PC-9 (cell line): ENCODE measurements around the gene PTPRD. TPM values are rescaled to one million over a fixed set of nuclear protein-coding genes. Genes with fewer than 3 reads are reported as not detected.

Experiments used
- BruUV-seq: library from RNA; stranded (reverse); fragments of 400-500 nt; replicated peaks from 2 replicates; lab custom pipeline; 2021; lab: Mats Ljungman, UMichigan
- CTCF ChIA-PET: fragments of 300-600 bp; sonication (Branson Sonifier 250); formaldehyde crosslinking; loops from one replicate; lab custom pipeline; 2022; ENCODE audit warnings: antibody characterized with exemption; lab: Charles Lee
- POLR2A ChIA-PET: fragments of 300-600 bp; sonication (Branson Sonifier 250); formaldehyde crosslinking; loops from one replicate; lab custom pipeline; 2022; ENCODE audit warnings: antibody characterized with exemption; ENCODE audit not compliant: unreplicated experiment; lab: Charles Lee
- DNase-seq, 2 experiments: peaks; one replicate each; pipeline versions ENCODE4 v3.0.0 to v3.0.0-alpha.2; 2015 to 2022; ENCODE audit warnings: mixed read lengths in 1 of 2
- H2AFZ ChIP-seq: fragments of 200-600 bp; sonication (generic); 2 replicates; pipeline ENCODE4 v1.8.1; 2017; ENCODE audit warnings: antibody characterized with exemption
- H3F3A ChIP-seq: fragments of 200-600 bp; sonication (generic); 2 replicates; pipeline ENCODE4 v1.8.1; 2017; ENCODE audit warnings: antibody characterized with exemption, mild to moderate bottlenecking, low read depth; ENCODE audit not compliant: insufficient read depth
- H3K27ac ChIP-seq: fragments of 200-600 bp; sonication (generic); 2 replicates; pipeline ENCODE4 v1.6.1; 2016; ENCODE audit warnings: mixed run types
- H3K27me3 ChIP-seq: fragments of 200-600 bp; sonication (generic); 2 replicates; pipeline ENCODE4 v1.6.1; 2016; ENCODE audit warnings: low read depth, mixed run types; ENCODE audit not compliant: insufficient read depth
- H3K36me3 ChIP-seq: fragments of 200-600 bp; sonication (generic); 2 replicates; pipeline ENCODE4 v1.6.1; 2016; ENCODE audit warnings: low read depth, mixed run types
- H3K4me1 ChIP-seq: fragments of 200-600 bp; sonication (generic); replicated peaks from 2 replicates; pipeline ENCODE4 v1.6.1; 2016; ENCODE audit warnings: mixed run types; ENCODE audit not compliant: insufficient read depth
- H3K4me2 ChIP-seq: fragments of 200-600 bp; sonication (generic); 2 replicates; pipeline ENCODE4 v1.6.1; 2017; ENCODE audit warnings: mixed run types
- H3K4me3 ChIP-seq: fragments of 200-600 bp; sonication (generic); 2 replicates; pipeline ENCODE4 v1.6.1; 2016; ENCODE audit warnings: mixed run types
- H3K79me2 ChIP-seq: fragments of 200-600 bp; sonication (generic); 2 replicates; pipeline ENCODE4 v1.6.1; 2017; ENCODE audit warnings: low read depth, mixed run types
- H3K9me2 ChIP-seq: fragments of 200-600 bp; sonication (generic); 2 replicates; pipeline ENCODE4 v1.8.1; 2017; ENCODE audit warnings: mild to moderate bottlenecking; ENCODE audit not compliant: insufficient read depth
- H3K9me3 ChIP-seq: fragments of 200-600 bp; sonication (generic); 2 replicates; pipeline ENCODE4 v1.8.1; 2016; ENCODE audit warnings: low read depth; ENCODE audit not compliant: insufficient read depth
- H4K20me1 ChIP-seq: fragments of 200-600 bp; sonication (generic); 2 replicates; pipeline ENCODE4 v1.8.1; 2017; ENCODE audit not compliant: insufficient read depth
- EZH2 ChIP-seq: fragments of 200-600 bp; sonication (generic); IDR thresholded peaks from 2 replicates; pipeline ENCODE4 v1.8.0; 2017; ENCODE audit warnings: antibody characterized with exemption, low read depth
- intact Hi-C: fragments of 100-400 bp; cut with micrococcal nuclease; formaldehyde crosslinking; loops from one replicate; pipeline ENCODE4 v1.10.0; 2022; ENCODE audit not compliant: unreplicated experiment
- total RNA-seq: library from RNA; stranded (reverse); gene quantifications from 2 replicates; pipeline ENCODE4 v1.2.3, GENCODE V29; 2021
- TF ChIP-seq, protein P1 (sequence below): fragments of 200-600 bp; sonication (generic); conservative IDR thresholded peaks from 2 replicates; pipeline ENCODE4 v1.6.1; 2017; ENCODE audit warnings: mixed run types, antibody characterized with exemption, mild to moderate bottlenecking, moderate library complexity

Gene PTPRD
- total RNA-seq, 1 experiment from 2014 or later = not detected

- intact Hi-C loops = no loop called here
- POLR2A ChIA-PET = no interaction called here
- Histone ChIP-seq H4K20me1 (no peaks in the 10 kb centered on the region), H3K4me1 (no peaks in the 10 kb centered on the region), H3K9me3 (no peaks in the 10 kb centered on the region), H3K27me3 (no peaks in the 10 kb centered on the region), H3K79me2 (no peaks in the 10 kb centered on the region), H3K4me2 (no peak overlapping the region), H3F3A (no peaks in the 10 kb centered on the region), H3K4me3 (no peak overlapping the region), H3K27ac (no peak overlapping the region), H3K9me2 (no peaks in the 10 kb centered on the region), H2AFZ (no peak overlapping the region), H3K36me3 (no peaks in the 10 kb centered on the region)
- TF ChIP-seq, protein P1, sequence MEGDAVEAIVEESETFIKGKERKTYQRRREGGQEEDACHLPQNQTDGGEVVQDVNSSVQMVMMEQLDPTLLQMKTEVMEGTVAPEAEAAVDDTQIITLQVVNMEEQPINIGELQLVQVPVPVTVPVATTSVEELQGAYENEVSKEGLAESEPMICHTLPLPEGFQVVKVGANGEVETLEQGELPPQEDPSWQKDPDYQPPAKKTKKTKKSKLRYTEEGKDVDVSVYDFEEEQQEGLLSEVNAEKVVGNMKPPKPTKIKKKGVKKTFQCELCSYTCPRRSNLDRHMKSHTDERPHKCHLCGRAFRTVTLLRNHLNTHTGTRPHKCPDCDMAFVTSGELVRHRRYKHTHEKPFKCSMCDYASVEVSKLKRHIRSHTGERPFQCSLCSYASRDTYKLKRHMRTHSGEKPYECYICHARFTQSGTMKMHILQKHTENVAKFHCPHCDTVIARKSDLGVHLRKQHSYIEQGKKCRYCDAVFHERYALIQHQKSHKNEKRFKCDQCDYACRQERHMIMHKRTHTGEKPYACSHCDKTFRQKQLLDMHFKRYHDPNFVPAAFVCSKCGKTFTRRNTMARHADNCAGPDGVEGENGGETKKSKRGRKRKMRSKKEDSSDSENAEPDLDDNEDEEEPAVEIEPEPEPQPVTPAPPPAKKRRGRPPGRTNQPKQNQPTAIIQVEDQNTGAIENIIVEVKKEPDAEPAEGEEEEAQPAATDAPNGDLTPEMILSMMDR = no peak
- no peak for TF ChIP-seq EZH2
- CTCF ChIA-PET = no interaction called here
- no peak for DNase-seq
- no TSS peak for BruUV-seq
These were observed 1932.1 kb downstream of the PTPRD start for GRCh38 chr9:8680658-8681057.

DNA sequence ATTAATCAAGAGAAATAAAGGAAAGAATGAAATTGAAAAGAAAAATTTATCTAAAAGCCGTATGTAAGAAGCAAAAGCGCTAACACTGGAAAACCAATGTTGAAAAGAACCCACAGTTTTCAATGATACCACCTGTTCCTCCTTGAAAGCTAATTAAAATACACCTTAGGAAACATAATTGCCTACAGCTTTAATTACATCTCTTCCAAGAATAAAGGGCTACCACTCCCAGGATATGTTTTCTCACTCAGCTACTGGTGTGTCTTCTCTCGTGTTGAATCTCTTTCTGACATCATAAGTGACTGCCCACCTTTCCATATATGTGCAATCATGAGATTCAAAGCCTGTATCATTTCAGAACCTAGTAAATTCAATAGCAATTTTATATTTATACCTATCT, 1932.6 kb downstream of the PTPRD start:
- BruUV-seq = no TSS peak
- no peaks in the 10 kb centered on the region for H3K36me3 ChIP-seq
- no peaks in the 10 kb centered on the region for H3K27me3 ChIP-seq
- H3K4me1 ChIP-seq = no peaks in the 10 kb centered on the region
- no peaks in the 10 kb centered on the region for H3F3A ChIP-seq
- H3K27ac ChIP-seq = no peak overlapping the region
- intact Hi-C loops = no loop called here
- no peak overlapping the region for H3K4me2 ChIP-seq
- no peak overlapping the region for H2AFZ ChIP-seq
- DNase-seq = no peak
- no peaks in the 10 kb centered on the region for H3K9me2 ChIP-seq
- no peak overlapping the region for H3K4me3 ChIP-seq
- ChIA-PET CTCF (no interaction called here), POLR2A (no interaction called here)
- H3K79me2 ChIP-seq = no peaks in the 10 kb centered on the region
- H4K20me1 ChIP-seq = no peaks in the 10 kb centered on the region
- H3K9me3 ChIP-seq = no peaks in the 10 kb centered on the region
- TF ChIP-seq, protein P1 = no peak
- no peak for TF ChIP-seq EZH2

DNA sequence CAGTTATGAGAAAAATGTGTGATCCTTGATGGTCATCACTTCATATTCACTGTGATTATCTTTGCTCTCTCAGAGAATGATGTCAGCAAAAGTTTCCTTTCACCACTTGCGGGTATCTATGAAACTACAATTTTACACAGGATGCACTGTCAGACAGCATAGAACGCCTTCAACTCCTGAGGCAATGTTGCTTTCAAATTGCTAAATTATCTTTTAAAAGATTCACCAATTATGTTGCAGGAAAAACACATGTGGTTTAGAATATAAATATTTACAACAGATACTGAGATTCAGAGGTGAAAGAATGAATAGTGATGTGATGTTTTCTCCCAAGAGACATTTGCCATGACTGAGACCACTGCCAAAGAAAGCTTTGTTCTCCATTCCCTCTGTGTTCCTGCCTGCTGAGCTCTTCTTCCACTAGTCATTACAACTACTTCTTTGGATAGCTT, 1933.4 kb downstream of the PTPRD start:
- DNase-seq = no peak
- TF ChIP-seq, protein P1 = no peak
- TF ChIP-seq EZH2 = no peak
- no peaks in the 10 kb centered on the region for H3F3A ChIP-seq
- H4K20me1 ChIP-seq = no peaks in the 10 kb centered on the region
- ChIA-PET POLR2A (no interaction called here), CTCF (no interaction called here)
- no peak overlapping the region for H3K27ac ChIP-seq
- H3K9me3 ChIP-seq = no peaks in the 10 kb centered on the region
- H3K9me2 ChIP-seq = no peaks in the 10 kb centered on the region
- H2AFZ ChIP-seq = no peak overlapping the region
- H3K36me3 ChIP-seq = no peaks in the 10 kb centered on the region
- H3K4me3 ChIP-seq = no peak overlapping the region
- H3K4me1 ChIP-seq = no peaks in the 10 kb centered on the region
- no peaks in the 10 kb centered on the region for H3K79me2 ChIP-seq
- H3K4me2 ChIP-seq = no peak overlapping the region
- no peaks in the 10 kb centered on the region for H3K27me3 ChIP-seq
- intact Hi-C loops = no loop called here
- BruUV-seq = no TSS peak
